K562 (cell line): ENCODE data around the gene DAZAP1. TPM values are rescaled to one million over a fixed set of nuclear protein-coding genes. Genes with fewer than 3 reads are reported as not detected.

ENCODE experiments used
- ATAC-seq: fragments of 200-7000 bp; cut with Tn5 transposase; 3 replicates; pipeline ENCODE4 v1.9.1; 2020; ENCODE audit warnings: moderate library complexity
- BruUV-seq: library from RNA; stranded (reverse); fragments of 400-500 nt; replicated peaks from 2 replicates; lab custom pipeline; 2021; lab: Mats Ljungman, UMichigan
- CTCF ChIA-PET: fragments of 300-600 bp; formaldehyde crosslinking; extraction: SDS; loops from one replicate; lab custom pipeline; 2021; ENCODE audit warnings: low intra/inter-chr PET ratio; lab: Yijun Ruan, JAX
- POLR2A ChIA-PET: fragments of 300-600, 350-650 bp; sonication (Branson Sonifier 250); formaldehyde crosslinking; extraction: SDS; loops from one replicate; lab custom pipeline; 2021; ENCODE audit warnings: antibody characterized with exemption, inconsistent platforms; lab: Yijun Ruan, JAX
- DNase-seq, 4 experiments: peaks; one replicate each; pipeline versions ENCODE4 v3.0.0 to v3.0.0-alpha.2; 2011 to 2018; ENCODE audit warnings: low spot score in 3 of 4, mixed read lengths in 3 of 4; ENCODE audit errors: extremely low read depth in 1 of 4
- FAIRE-seq: peaks from 2 replicates; lab custom pipeline; 2011; peaks lifted over from hg19 to GRCh38; lab: Jason Lieb, UNC
- H2AFZ ChIP-seq: 2 replicates; pipeline ENCODE4 v1.6.0; 2011; ENCODE audit warnings: low read depth, low read length, control low read depth, inconsistent platforms
- H3K27ac ChIP-seq: fragments of 200-600 bp; 3 replicates; pipeline ENCODE4 v1.8.0; 2011; ENCODE audit warnings: low read depth, mild to moderate bottlenecking, control low read depth, inconsistent platforms, low read length, moderate library complexity, mixed read lengths; ENCODE audit errors: extremely low read depth
- H3K27me3 ChIP-seq, 2 experiments: fragments of 300-600 bp in 1 of 2; 2 replicates in 1 of 2; 3 replicates in 1 of 2; pipeline versions ENCODE4 v1.6.0 to v1.8.0; 2011; ENCODE audit warnings: inconsistent platforms in 2 of 2, low read length in 2 of 2, mild to moderate bottlenecking in 1 of 2, mixed read lengths in 1 of 2, moderate library complexity in 1 of 2; ENCODE audit not compliant: control insufficient read depth in 2 of 2, insufficient read depth in 2 of 2
- H3K36me3 ChIP-seq: fragments of 300-600 bp; 3 replicates; pipeline ENCODE4 v1.8.0; 2011; ENCODE audit warnings: mild to moderate bottlenecking, low read length, inconsistent platforms; ENCODE audit not compliant: control insufficient read depth, insufficient read depth
- H3K4me1 ChIP-seq, 2 experiments: fragments of 200-600 bp in 1 of 2; replicated peaks in 1 of 2; 2 replicates in 1 of 2; 3 replicates in 1 of 2; pipeline versions ENCODE4 v1.5.1 to v1.8.0; 2011; ENCODE audit warnings: inconsistent platforms in 2 of 2, low read length in 2 of 2, mild to moderate bottlenecking in 1 of 2, mixed read lengths in 1 of 2, moderate library complexity in 1 of 2; ENCODE audit not compliant: control insufficient read depth in 2 of 2, insufficient read depth in 2 of 2
- H3K4me2 ChIP-seq: 2 replicates; pipeline ENCODE4 v1.6.1; 2011; ENCODE audit warnings: low read length, control low read depth, inconsistent platforms, mixed read lengths; ENCODE audit not compliant: insufficient read depth
- H3K4me3 ChIP-seq: fragments of 200-600 bp; sonication (generic), shearing (Covaris generic); 2 replicates; pipeline ENCODE4 v1.5.1; 2016; ENCODE audit warnings: control low read depth, inconsistent platforms
- H3K79me2 ChIP-seq: fragments of 200-600 bp; 3 replicates; pipeline ENCODE4 v1.8.0; 2011; ENCODE audit warnings: low read length, inconsistent platforms; ENCODE audit not compliant: control insufficient read depth, insufficient read depth
- H3K9ac ChIP-seq, 2 experiments: 2 replicates each; pipeline versions ENCODE4 v1.6.0 to v1.6.1; 2011; ENCODE audit warnings: low read depth in 2 of 2, low read length in 2 of 2, control low read depth in 1 of 2, inconsistent platforms in 1 of 2, mild to moderate bottlenecking in 1 of 2, mixed read lengths in 1 of 2; ENCODE audit not compliant: insufficient read depth in 1 of 2
- H3K9me1 ChIP-seq: one replicate; pipeline ENCODE4 v1.6.0; 2011; ENCODE audit warnings: inconsistent platforms, mild to moderate bottlenecking, low read length, moderate library complexity; ENCODE audit not compliant: control insufficient read depth, insufficient read depth
- H3K9me3 ChIP-seq: replicated peaks from 2 replicates; pipeline ENCODE4 v1.5.1; 2011; ENCODE audit warnings: low read depth, low read length, inconsistent platforms; ENCODE audit not compliant: control insufficient read depth, insufficient read depth
- H4K20me1 ChIP-seq: replicated peaks from 2 replicates; pipeline ENCODE4 v1.6.1; 2011; ENCODE audit warnings: low read length, inconsistent platforms, mixed read lengths; ENCODE audit not compliant: control insufficient read depth, insufficient read depth
- AFF1 ChIP-seq, 2 experiments: fragments of 450-650 bp; IDR thresholded peaks; 2 replicates each; pipeline ENCODE4 v1.6.1; 2018; ENCODE audit warnings: mild to moderate bottlenecking in 2 of 2, low read depth in 1 of 2; ENCODE audit not compliant: partially characterized antibody in 2 of 2
- BRCA1 ChIP-seq, 2 experiments: fragments of 450-650 bp in 1 of 2; sonication (generic) in 1 of 2; formaldehyde crosslinking in 1 of 2; IDR thresholded peaks; 2 replicates each; pipeline versions ENCODE4 v1.5.0 to v1.6.1; 2017 to 2020; ENCODE audit warnings: mild to moderate bottlenecking in 1 of 2, missing genetic modification reagents in 1 of 2
- MCM3 ChIP-seq: fragments of 450-650 bp; IDR thresholded peaks from 2 replicates; pipeline ENCODE4 v1.6.1; 2016
- POLR2G ChIP-seq: fragments of 200-400 bp; formaldehyde crosslinking; IDR thresholded peaks from 2 replicates; pipeline ENCODE4 v1.6.1; 2017; ENCODE audit warnings: low read depth, mild to moderate bottlenecking, antibody characterized with exemption, low read length, moderate library complexity
- STAT5A ChIP-seq: IDR thresholded peaks from 2 replicates; pipeline ENCODE4 v1.6.1; 2012; ENCODE audit warnings: low read length, inconsistent platforms, borderline replicate concordance
- TCF7L2 ChIP-seq: fragments of 150-350 bp; IDR thresholded peaks from 2 replicates; pipeline ENCODE4 v1.6.1; 2016; ENCODE audit warnings: low read depth, mild to moderate bottlenecking, low read length, moderate library complexity
- WGBS: fragments of 100-300 bp; shearing (Covaris generic); methylation state at CpG from one replicate; pipeline ENCODE4 v1.1.6; 2016; ENCODE audit warnings: low coverage, mixed read lengths; ENCODE audit not compliant: insufficient coverage; ENCODE audit errors: missing lambda C conversion rate; 5-methylcytosine and 5-hydroxymethylcytosine counted together
- in situ Hi-C: fragments of 300-500 bp; cut with MboI; formaldehyde crosslinking; loops from 4 replicates; pipeline ENCODE4 v1.15.0; 2018; ENCODE audit warnings: inconsistent platforms, mixed read lengths
- intact Hi-C: fragments of 100-400 bp; cut with micrococcal nuclease; formaldehyde crosslinking; loops from 2 replicates; pipeline ENCODE4 v1.14.2; 2022
- polyA plus RNA-seq, 8 experiments: library from polyadenylated mRNA; depleted of rRNA in 4 of 8; stranded (reverse) in 5 of 8; unstranded in 3 of 8; fragments of >200 nt; fragmentation: Nextera tagmentation in 2 of 8; fragmentation: Illumina TruSeq in 1 of 8; extraction: Ambion mirVana in 2 of 8; extraction: Trizol in 1 of 8; gene quantifications; 2 replicates each; pipeline versions ENCODE4 v1.2.1 to v1.2.3, GENCODE V29; 2011 to 2014; ENCODE audit warnings: inconsistent platforms in 1 of 8, missing spikeins in 1 of 8
- total RNA-seq, 7 experiments: library from RNA; depleted of rRNA in 6 of 7; stranded (reverse); fragments of >200 nt in 6 of 7; fragmentation: Illumina TruSeq in 2 of 7; extraction: Trizol in 2 of 7; gene quantifications; 2 replicates each; pipeline versions ENCODE4 v1.2.1 to v1.2.3, GENCODE V29; 2011 to 2021; ENCODE audit warnings: low replicate concordance in 1 of 7
- TF ChIP-seq, protein P1 (sequence below): sonication (generic); formaldehyde crosslinking; IDR thresholded peaks from 2 replicates; pipeline ENCODE4 v1.8.0; 2022; ENCODE audit warnings: mild to moderate bottlenecking, low read depth, missing genetic modification reagents

The DAZAP1 gene
- total and polyA plus RNA-seq, 9 of the 15 experiments (the other 6 are each of a cell fraction or from before 2014, with no cell fraction given): 10.8 to 289 (median 142) TPM

- intact Hi-C loops: no loop called here
- no peak overlapping the region for H3K4me3 ChIP-seq
- in situ Hi-C loops: no loop called here
- no peak overlapping the region for H2AFZ ChIP-seq
- POLR2A ChIA-PET: interaction anchor here (0.5 to 1.9 kb wide), 2 partner anchors 17 to 130 kb away, joined by 5 read pairs; partner anchors contain the start of gene CIRBP
- H3K27me3 ChIP-seq: no peaks in the 10 kb centered on the region
- H3K9me3 ChIP-seq: no peaks in the 10 kb centered on the region
- BruUV-seq: no TSS peak
- H3K4me1 ChIP-seq: peaks cover 5 to 85% of the 10 kb centered on the region in 2 experiments; a peak in 3 of 5 replicates
- DNase-seq (no peak), FAIRE-seq (no peak), ATAC-seq (no peak)
- CTCF ChIA-PET: no interaction called here
- peak overlapping the region in 1 of 2 experiments; percentile 6; a peak in 1 of 4 replicates for H3K9ac ChIP-seq
- WGBS: 88% methylated on average over 15 of the region's 19 CpGs
- peaks cover 12% of the 10 kb centered on the region for H3K79me2 ChIP-seq
- TF ChIP-seq POLR2G (peak; percentile 49; the same call in 1 of the 2 replicates), AFF1 (IDR thresholded peaks at IDR 0.05; ENCODE audit: low read depth in 1 of 2, partially characterized antibody in 2 of 2) (no peak), BRCA1 (IDR thresholded peaks at IDR 0.05) (no peak), BRCA1 (CRISPR knock-in tag; IDR thresholded peaks at IDR 0.05) (no peak), TCF7L2 (no peak), STAT5A (no peak), MCM3 (no peak)
- TF ChIP-seq, protein P1, sequence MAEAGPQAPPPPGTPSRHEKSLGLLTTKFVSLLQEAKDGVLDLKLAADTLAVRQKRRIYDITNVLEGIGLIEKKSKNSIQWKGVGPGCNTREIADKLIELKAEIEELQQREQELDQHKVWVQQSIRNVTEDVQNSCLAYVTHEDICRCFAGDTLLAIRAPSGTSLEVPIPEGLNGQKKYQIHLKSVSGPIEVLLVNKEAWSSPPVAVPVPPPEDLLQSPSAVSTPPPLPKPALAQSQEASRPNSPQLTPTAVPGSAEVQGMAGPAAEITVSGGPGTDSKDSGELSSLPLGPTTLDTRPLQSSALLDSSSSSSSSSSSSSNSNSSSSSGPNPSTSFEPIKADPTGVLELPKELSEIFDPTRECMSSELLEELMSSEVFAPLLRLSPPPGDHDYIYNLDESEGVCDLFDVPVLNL (CRISPR knock-in tag): no peak
- no peaks in the 10 kb centered on the region for H3K9me1 ChIP-seq
- H4K20me1 ChIP-seq: peaks cover 3% of the 10 kb centered on the region; the same call in 1 of the 2 replicates
- H3K4me2 ChIP-seq: no peak overlapping the region
- H3K27ac ChIP-seq: no peak overlapping the region
- H3K36me3 ChIP-seq: peaks cover 25% of the 10 kb centered on the region; the same call in 1 of the 3 replicates
Measured at GRCh38 chr19:1399079-1399478, 8.3 kb upstream of the DAZAP1 start.
